GM12878 (cell line): ENCODE measurements around the gene IL22. TPM values are rescaled to one million over a fixed set of nuclear protein-coding genes. Genes with fewer than 3 reads are reported as not detected.
A peak's percentile ranks its signal among the peaks of the same experiment; 100 is the strongest.

ENCODE experiments used
- ATAC-seq: fragments of 200-7000 bp; cut with Tn5 transposase; 3 replicates; pipeline ENCODE4 v1.9.1; 2020; ENCODE audit warnings: mild to moderate bottlenecking, moderate library complexity
- BruUV-seq: library from RNA; stranded (reverse); fragments of 400-500 nt; replicated peaks from 2 replicates; lab custom pipeline; 2021; lab: Mats Ljungman, UMichigan
- CTCF ChIA-PET: fragments of 300-600 bp; sonication (Branson Sonifier 250); formaldehyde crosslinking; extraction: SDS; loops from one replicate; lab custom pipeline; 2021; ENCODE audit warnings: inconsistent platforms; lab: Yijun Ruan, JAX
- POLR2A ChIA-PET: fragments of 350-600 bp; formaldehyde crosslinking; extraction: SDS; loops from one replicate; lab custom pipeline; 2021; ENCODE audit warnings: inconsistent platforms; lab: Charles Lee
- RAD21 ChIA-PET: fragments of 300-600 bp; sonication (Branson Sonifier 250); formaldehyde crosslinking; loops from one replicate; lab custom pipeline; 2023; ENCODE audit warnings: antibody characterized with exemption; ENCODE audit not compliant: unreplicated experiment; lab: Charles Lee
- SMC1A ChIA-PET: fragments of 300-600 bp; sonication (Branson Sonifier 250); formaldehyde crosslinking; loops from one replicate; lab custom pipeline; 2023; ENCODE audit not compliant: unreplicated experiment, uncharacterized antibody; lab: Charles Lee
- DNase-seq: peaks from one replicate; pipeline ENCODE4 v3.0.0-alpha.2; 2011; ENCODE audit warnings: low read depth, low spot score
- FAIRE-seq: peaks from 3 replicates; lab custom pipeline; 2011; peaks lifted over from hg19 to GRCh38; lab: Jason Lieb, UNC
- H2AFZ ChIP-seq: 2 replicates; pipeline ENCODE4 v1.6.0; 2011; ENCODE audit warnings: low read depth, low read length, control low read depth; ENCODE audit not compliant: control insufficient read depth
- H3K27ac ChIP-seq: 2 replicates; pipeline ENCODE4 v1.5.1; 2011; ENCODE audit warnings: control low read depth; ENCODE audit not compliant: control insufficient read depth, insufficient read depth
- H3K27me3 ChIP-seq, 2 experiments: replicated peaks in 1 of 2; 2 replicates each; pipeline versions ENCODE4 v1.6.0 to v1.6.1; 2011; ENCODE audit warnings: low read length in 1 of 2; ENCODE audit not compliant: control insufficient read depth in 2 of 2, insufficient read depth in 2 of 2
- H3K36me3 ChIP-seq, 2 experiments: 2 replicates each; pipeline ENCODE4 v1.5.1; 2011; ENCODE audit warnings: low read length in 1 of 2; ENCODE audit not compliant: control insufficient read depth in 2 of 2, insufficient read depth in 2 of 2
- H3K4me1 ChIP-seq: 2 replicates; pipeline ENCODE4 v1.6.1; 2011; ENCODE audit warnings: mild to moderate bottlenecking, low read length, moderate library complexity, mixed read lengths; ENCODE audit not compliant: control insufficient read depth, insufficient read depth
- H3K4me2 ChIP-seq: 2 replicates; pipeline ENCODE4 v1.6.0; 2011; ENCODE audit warnings: control low read depth; ENCODE audit not compliant: control insufficient read depth, insufficient read depth
- H3K4me3 ChIP-seq: fragments of 200-600 bp; sonication (generic); 2 replicates; pipeline ENCODE4 v1.5.1; 2016
- H3K79me2 ChIP-seq: 2 replicates; pipeline ENCODE4 v1.6.0; 2011; ENCODE audit warnings: low read length; ENCODE audit not compliant: control insufficient read depth, insufficient read depth
- H3K9ac ChIP-seq: 2 replicates; pipeline ENCODE4 v1.8.0; 2011; ENCODE audit warnings: low read length, control low read depth, mixed read lengths; ENCODE audit not compliant: control insufficient read depth, insufficient read depth
- H3K9me3 ChIP-seq: replicated peaks from 3 replicates; pipeline ENCODE4 v1.5.1; 2011; ENCODE audit warnings: mild to moderate bottlenecking, low read length; ENCODE audit not compliant: control insufficient read depth, insufficient read depth
- H4K20me1 ChIP-seq: 2 replicates; pipeline ENCODE4 v1.6.0; 2011; ENCODE audit not compliant: control insufficient read depth, insufficient read depth
- CEBPZ ChIP-seq: fragments of 150-350 bp; IDR thresholded peaks from 2 replicates; pipeline ENCODE4 v1.6.1; 2016; ENCODE audit warnings: low read depth, low read length
- CREM ChIP-seq: IDR thresholded peaks from 2 replicates; pipeline ENCODE4 v1.6.1; 2014; ENCODE audit warnings: antibody characterized with exemption, low read depth
- ESRRA ChIP-seq: IDR thresholded peaks from 2 replicates; pipeline ENCODE4 v1.6.1; 2012; ENCODE audit warnings: mild to moderate bottlenecking, low read length, improper control_type of control experiment
- GATAD2B ChIP-seq: fragments of 450-650 bp; conservative IDR thresholded peaks from 2 replicates; pipeline ENCODE4 v1.6.1; 2017; ENCODE audit warnings: low read depth, mild to moderate bottlenecking, moderate library complexity
- KLF5 ChIP-seq: fragments of 450-650 bp; IDR thresholded peaks from 2 replicates; pipeline ENCODE4 v1.6.1; 2014; ENCODE audit warnings: mild to moderate bottlenecking; ENCODE audit not compliant: partially characterized antibody
- MXI1 ChIP-seq: fragments of 150-350 bp; IDR thresholded peaks from 2 replicates; pipeline ENCODE4 v1.6.1; 2011; ENCODE audit warnings: low read depth, mild to moderate bottlenecking, inconsistent platforms, low read length, improper control_type of control experiment
- NR2C1 ChIP-seq: fragments of 450-650 bp; IDR thresholded peaks from 2 replicates; pipeline ENCODE4 v1.6.1; 2017; ENCODE audit warnings: antibody characterized with exemption, mild to moderate bottlenecking, moderate library complexity
- RBBP5 ChIP-seq: fragments of 200-600 bp; sonication (generic); conservative IDR thresholded peaks from 2 replicates; pipeline ENCODE4 v1.6.1; 2016
- SKIL ChIP-seq: fragments of 450-650 bp; IDR thresholded peaks from 2 replicates; pipeline ENCODE4 v1.6.1; 2017; ENCODE audit warnings: mild to moderate bottlenecking, low read depth, inconsistent platforms; ENCODE audit not compliant: poor library complexity, severe bottlenecking
- STAT1 ChIP-seq: fragments of 450-650 bp; conservative IDR thresholded peaks from 2 replicates; pipeline ENCODE4 v1.6.1; 2014; ENCODE audit warnings: antibody characterized with exemption, mild to moderate bottlenecking
- SUZ12 ChIP-seq: fragments of 200-600 bp; sonication (generic); IDR thresholded peaks from one replicate; pipeline ENCODE4 v1.6.1; 2018; ENCODE audit warnings: antibody characterized with exemption, mild to moderate bottlenecking; ENCODE audit not compliant: unreplicated experiment
- TCF12 ChIP-seq: IDR thresholded peaks from 2 replicates; pipeline ENCODE4 v1.6.1; 2011; ENCODE audit warnings: low read depth, mild to moderate bottlenecking, low read length
- ZNF274 ChIP-seq: IDR thresholded peaks from one replicate; pipeline ENCODE4 v1.8.0; 2011; ENCODE audit not compliant: insufficient read length, insufficient read depth
- WGBS: methylation state at CpG from one replicate; pipeline ENCODE4 v1.1.6; 2016; ENCODE audit warnings: low lambda C conversion rate; ENCODE audit not compliant: insufficient replicate concordance, insufficient coverage; ENCODE audit errors: missing lambda C conversion rate; 5-methylcytosine and 5-hydroxymethylcytosine counted together
- in situ Hi-C: fragments of 300-500 bp; cut with MboI; formaldehyde crosslinking; loops from 9 replicates; pipeline ENCODE4 v1.14.3; 2018; ENCODE audit warnings: mixed read lengths
- intact Hi-C: fragments of 100-400 bp; cut with micrococcal nuclease; formaldehyde crosslinking; loops from one replicate; pipeline ENCODE4 v1.14.2; 2022; ENCODE audit not compliant: unreplicated experiment
- polyA plus RNA-seq, 11 experiments: library from polyadenylated mRNA; depleted of rRNA in 4 of 11; unstranded in 6 of 11; stranded (reverse) in 5 of 11; fragments of >200 nt; fragmentation: Nextera tagmentation in 4 of 11; fragmentation: Illumina TruSeq in 1 of 11; extraction: Ambion mirVana in 4 of 11; extraction: Trizol in 1 of 11; gene quantifications; 1 replicate in 1 of 11; 2 replicates in 10 of 11; pipeline versions ENCODE4 v1.2.1 to v1.2.3, GENCODE V29; 2011 to 2016; ENCODE audit warnings: inconsistent platforms in 2 of 11, missing spikeins in 2 of 11, low read depth in 1 of 11
- total RNA-seq, 4 experiments: library from RNA; depleted of rRNA in 3 of 4; stranded (reverse); fragments of >200 nt in 3 of 4; fragmentation: Illumina TruSeq in 1 of 4; extraction: Trizol in 1 of 4; gene quantifications; 2 replicates each; pipeline versions ENCODE4 v1.2.1 to v1.2.3, GENCODE V29; 2013 to 2021

The IL22 gene
- total and polyA plus RNA-seq, 10 of the 15 experiments (the other 5 are each of a cell fraction or from before 2014, with no cell fraction given), result not detected

GRCh38 chr12:68221497-68221896, 31.9 kb downstream of the IL22 start:
- in situ Hi-C loops (no loop called here), intact Hi-C loops (no loop called here)
- Histone ChIP-seq H3K27me3 (no peaks in the 10 kb centered on the region; a peak in 1 of 4 replicates), H3K79me2 (no peaks in the 10 kb centered on the region), H3K36me3 (no peaks in the 10 kb centered on the region), H3K4me2 (no peak overlapping the region), H3K4me1 (no peaks in the 10 kb centered on the region), H3K27ac (no peak overlapping the region), H3K4me3 (no peak overlapping the region), H3K9ac (no peak overlapping the region), H2AFZ (no peak overlapping the region), H3K9me3 (no peaks in the 10 kb centered on the region), H4K20me1 (no peaks in the 10 kb centered on the region)
- 96% methylated on average over 1 of the region's 1 CpG for WGBS
- CTCF ChIA-PET, result interaction anchor here (1.5 to 6.1 kb wide), 8 partner anchors 11 to 180 kb away, joined by 4 to 189 read pairs (median 24); partner anchors contain the start of gene MDM1
- TF ChIP-seq TCF12 (no peak), NR2C1 (0 out of 2 replicates have a peak, but pooled peaks have one; percentile 17)
- no peak for ATAC-seq
- RAD21 ChIA-PET, result interaction anchor here (1.3 to 6.2 kb wide), 3 partner anchors 53 to 180 kb away, joined by 3 to 72 read pairs (median 18); no protein-coding TSS in a partner anchor
- no peak for FAIRE-seq
- no TSS peak for BruUV-seq
- SMC1A ChIA-PET, result interaction anchor here (0.6 to 6.0 kb wide), 6 partner anchors 11 to 503 kb away, joined by 3 to 147 read pairs (median 22); partner anchors contain the start of gene MDM1
- POLR2A ChIA-PET, result no interaction called here
- no peak for DNase-seq

GRCh38 chr12:68210875-68211274, 42.5 kb downstream of the IL22 start:
- intact Hi-C loops, result no loop called here
- Histone ChIP-seq H3K27ac (no peak overlapping the region), H3K4me3 (no peak overlapping the region), H3K27me3 (no peaks in the 10 kb centered on the region; a peak in 1 of 4 replicates), H3K9me3 (no peaks in the 10 kb centered on the region), H3K4me2 (no peak overlapping the region), H3K9ac (no peak overlapping the region), H3K79me2 (no peaks in the 10 kb centered on the region), H4K20me1 (no peaks in the 10 kb centered on the region), H3K4me1 (no peaks in the 10 kb centered on the region), H3K36me3 (no peaks in the 10 kb centered on the region), H2AFZ (no peak overlapping the region)
- TF ChIP-seq SKIL (no peak), SUZ12 (no peak), RBBP5 (no peak), GATAD2B (no peak), KLF5 (no peak), ZNF274 (no peak), CREM (no peak), STAT1 (no peak), CEBPZ (no peak), MXI1 (no peak), ESRRA (no peak)
- ChIA-PET RAD21 (no interaction called here), CTCF (no interaction called here), SMC1A (no interaction called here), POLR2A (no interaction called here)
- WGBS, result 19% methylated on average over 2 of the region's 2 CpGs
- ATAC-seq (no peak), DNase-seq (no peak), FAIRE-seq (no peak)
- in situ Hi-C loops, result no loop called here
- no TSS peak for BruUV-seq
